OCI-LY1 (cell line): ENCODE results near the gene IFT81.

Experiments used
- CTCF ChIP-seq: fragments of 200-600 bp; sonication (generic), shearing (Covaris generic); IDR thresholded peaks from 2 replicates; pipeline ENCODE4 v1.5.1; 2017; ENCODE audit warnings: mild to moderate bottlenecking, antibody characterized with exemption, low read length, moderate library complexity, mixed read lengths
- EZH2 ChIP-seq: fragments of 200-600 bp; sonication (generic), shearing (Covaris generic); IDR thresholded peaks from 2 replicates; pipeline ENCODE4 v1.8.0; 2017; ENCODE audit warnings: borderline replicate concordance, mixed run types, mild to moderate bottlenecking, antibody characterized with exemption, low read length, moderate library complexity, mixed read lengths

- TF ChIP-seq CTCF (no peak), EZH2 (no peak)
Observed at GRCh38 chr12:110093631-110094311, 30.4 kb upstream of the IFT81 start.
